H1 (cell line): ENCODE results near the gene CPED1. TPM values are rescaled to one million over a fixed set of nuclear protein-coding genes. Genes with fewer than 3 reads are reported as not detected.

Experiments
- CEBPB ChIP-seq: IDR thresholded peaks from 2 replicates; pipeline ENCODE4 v1.6.1; 2012; ENCODE audit warnings: low read depth, low read length
- CHD2 ChIP-seq: IDR thresholded peaks from 2 replicates; pipeline ENCODE4 v1.6.1; 2012; ENCODE audit warnings: low read length, improper control_type of control experiment
- RNF2 ChIP-seq: fragments of 200-900, 300-1000 bp; sonication (generic); IDR thresholded peaks from 2 replicates; pipeline ENCODE4 v1.7.1; 2016; ENCODE audit warnings: borderline replicate concordance, low read depth, mild to moderate bottlenecking, antibody characterized with exemption, low read length; ENCODE audit not compliant: poor library complexity, severe bottlenecking; ENCODE audit errors: missing control alignments
- polyA plus RNA-seq, 7 experiments: library from polyadenylated mRNA; depleted of rRNA in 3 of 7; stranded (reverse) in 5 of 7; unstranded in 2 of 7; fragments of >200 nt in 5 of 7; fragments of 200-250 nt in 2 of 7; gene quantifications; 1 replicate in 5 of 7; 2 replicates in 1 of 7; 4 replicates in 1 of 7; pipeline versions ENCODE4 v1.2.1 to v1.2.3, GENCODE V29; 2011 to 2013; ENCODE audit warnings: missing spikeins in 2 of 7, mixed read lengths in 2 of 7
- total RNA-seq: library from RNA; stranded (reverse); fragmentation: NEBNext Ultra II Directional; extraction: Animal tissue kit (Norgen Biotek cat#: 25700); gene quantifications from 2 replicates; pipeline ENCODE4 v1.2.1, GENCODE V29; 2021
- TF ChIP-seq, protein P1 (sequence below): fragments of 300-600 bp; sonication (generic); IDR thresholded peaks from 2 replicates; pipeline ENCODE4 v1.7.1; 2012; ENCODE audit warnings: low read length, moderate library complexity, mild to moderate bottlenecking, inconsistent platforms; ENCODE audit not compliant: insufficient replicate concordance
- TF ChIP-seq, protein P2 (sequence below): IDR thresholded peaks from 2 replicates; pipeline ENCODE4 v1.6.1; 2012; ENCODE audit warnings: low read length, inconsistent platforms

The CPED1 gene
- total and polyA plus RNA-seq, 2 of the 8 experiments (the other 6 are each of a cell fraction or from before 2014, with no cell fraction given), result 0.08 to 0.39 TPM

DNA sequence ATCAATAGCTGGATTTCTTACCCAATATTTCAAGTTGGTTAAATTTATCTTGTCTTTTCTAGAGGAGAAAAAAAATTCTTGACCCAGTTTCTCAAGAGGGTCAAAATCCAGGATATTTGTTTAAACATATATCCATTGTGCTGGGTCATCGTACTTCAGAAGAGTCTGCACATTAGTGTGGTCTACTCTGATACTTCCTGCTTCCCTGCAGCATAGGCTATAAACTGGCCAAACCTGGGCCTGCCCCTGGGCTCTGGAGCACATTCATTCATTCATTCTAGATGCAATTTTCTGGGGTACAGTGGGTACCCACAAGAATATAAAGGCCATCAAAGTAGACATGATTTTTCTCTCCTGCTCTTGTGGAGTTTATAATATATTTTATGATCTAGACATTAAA is 198.2 kb downstream of the CPED1 start (continued):
- TF ChIP-seq, protein P1, sequence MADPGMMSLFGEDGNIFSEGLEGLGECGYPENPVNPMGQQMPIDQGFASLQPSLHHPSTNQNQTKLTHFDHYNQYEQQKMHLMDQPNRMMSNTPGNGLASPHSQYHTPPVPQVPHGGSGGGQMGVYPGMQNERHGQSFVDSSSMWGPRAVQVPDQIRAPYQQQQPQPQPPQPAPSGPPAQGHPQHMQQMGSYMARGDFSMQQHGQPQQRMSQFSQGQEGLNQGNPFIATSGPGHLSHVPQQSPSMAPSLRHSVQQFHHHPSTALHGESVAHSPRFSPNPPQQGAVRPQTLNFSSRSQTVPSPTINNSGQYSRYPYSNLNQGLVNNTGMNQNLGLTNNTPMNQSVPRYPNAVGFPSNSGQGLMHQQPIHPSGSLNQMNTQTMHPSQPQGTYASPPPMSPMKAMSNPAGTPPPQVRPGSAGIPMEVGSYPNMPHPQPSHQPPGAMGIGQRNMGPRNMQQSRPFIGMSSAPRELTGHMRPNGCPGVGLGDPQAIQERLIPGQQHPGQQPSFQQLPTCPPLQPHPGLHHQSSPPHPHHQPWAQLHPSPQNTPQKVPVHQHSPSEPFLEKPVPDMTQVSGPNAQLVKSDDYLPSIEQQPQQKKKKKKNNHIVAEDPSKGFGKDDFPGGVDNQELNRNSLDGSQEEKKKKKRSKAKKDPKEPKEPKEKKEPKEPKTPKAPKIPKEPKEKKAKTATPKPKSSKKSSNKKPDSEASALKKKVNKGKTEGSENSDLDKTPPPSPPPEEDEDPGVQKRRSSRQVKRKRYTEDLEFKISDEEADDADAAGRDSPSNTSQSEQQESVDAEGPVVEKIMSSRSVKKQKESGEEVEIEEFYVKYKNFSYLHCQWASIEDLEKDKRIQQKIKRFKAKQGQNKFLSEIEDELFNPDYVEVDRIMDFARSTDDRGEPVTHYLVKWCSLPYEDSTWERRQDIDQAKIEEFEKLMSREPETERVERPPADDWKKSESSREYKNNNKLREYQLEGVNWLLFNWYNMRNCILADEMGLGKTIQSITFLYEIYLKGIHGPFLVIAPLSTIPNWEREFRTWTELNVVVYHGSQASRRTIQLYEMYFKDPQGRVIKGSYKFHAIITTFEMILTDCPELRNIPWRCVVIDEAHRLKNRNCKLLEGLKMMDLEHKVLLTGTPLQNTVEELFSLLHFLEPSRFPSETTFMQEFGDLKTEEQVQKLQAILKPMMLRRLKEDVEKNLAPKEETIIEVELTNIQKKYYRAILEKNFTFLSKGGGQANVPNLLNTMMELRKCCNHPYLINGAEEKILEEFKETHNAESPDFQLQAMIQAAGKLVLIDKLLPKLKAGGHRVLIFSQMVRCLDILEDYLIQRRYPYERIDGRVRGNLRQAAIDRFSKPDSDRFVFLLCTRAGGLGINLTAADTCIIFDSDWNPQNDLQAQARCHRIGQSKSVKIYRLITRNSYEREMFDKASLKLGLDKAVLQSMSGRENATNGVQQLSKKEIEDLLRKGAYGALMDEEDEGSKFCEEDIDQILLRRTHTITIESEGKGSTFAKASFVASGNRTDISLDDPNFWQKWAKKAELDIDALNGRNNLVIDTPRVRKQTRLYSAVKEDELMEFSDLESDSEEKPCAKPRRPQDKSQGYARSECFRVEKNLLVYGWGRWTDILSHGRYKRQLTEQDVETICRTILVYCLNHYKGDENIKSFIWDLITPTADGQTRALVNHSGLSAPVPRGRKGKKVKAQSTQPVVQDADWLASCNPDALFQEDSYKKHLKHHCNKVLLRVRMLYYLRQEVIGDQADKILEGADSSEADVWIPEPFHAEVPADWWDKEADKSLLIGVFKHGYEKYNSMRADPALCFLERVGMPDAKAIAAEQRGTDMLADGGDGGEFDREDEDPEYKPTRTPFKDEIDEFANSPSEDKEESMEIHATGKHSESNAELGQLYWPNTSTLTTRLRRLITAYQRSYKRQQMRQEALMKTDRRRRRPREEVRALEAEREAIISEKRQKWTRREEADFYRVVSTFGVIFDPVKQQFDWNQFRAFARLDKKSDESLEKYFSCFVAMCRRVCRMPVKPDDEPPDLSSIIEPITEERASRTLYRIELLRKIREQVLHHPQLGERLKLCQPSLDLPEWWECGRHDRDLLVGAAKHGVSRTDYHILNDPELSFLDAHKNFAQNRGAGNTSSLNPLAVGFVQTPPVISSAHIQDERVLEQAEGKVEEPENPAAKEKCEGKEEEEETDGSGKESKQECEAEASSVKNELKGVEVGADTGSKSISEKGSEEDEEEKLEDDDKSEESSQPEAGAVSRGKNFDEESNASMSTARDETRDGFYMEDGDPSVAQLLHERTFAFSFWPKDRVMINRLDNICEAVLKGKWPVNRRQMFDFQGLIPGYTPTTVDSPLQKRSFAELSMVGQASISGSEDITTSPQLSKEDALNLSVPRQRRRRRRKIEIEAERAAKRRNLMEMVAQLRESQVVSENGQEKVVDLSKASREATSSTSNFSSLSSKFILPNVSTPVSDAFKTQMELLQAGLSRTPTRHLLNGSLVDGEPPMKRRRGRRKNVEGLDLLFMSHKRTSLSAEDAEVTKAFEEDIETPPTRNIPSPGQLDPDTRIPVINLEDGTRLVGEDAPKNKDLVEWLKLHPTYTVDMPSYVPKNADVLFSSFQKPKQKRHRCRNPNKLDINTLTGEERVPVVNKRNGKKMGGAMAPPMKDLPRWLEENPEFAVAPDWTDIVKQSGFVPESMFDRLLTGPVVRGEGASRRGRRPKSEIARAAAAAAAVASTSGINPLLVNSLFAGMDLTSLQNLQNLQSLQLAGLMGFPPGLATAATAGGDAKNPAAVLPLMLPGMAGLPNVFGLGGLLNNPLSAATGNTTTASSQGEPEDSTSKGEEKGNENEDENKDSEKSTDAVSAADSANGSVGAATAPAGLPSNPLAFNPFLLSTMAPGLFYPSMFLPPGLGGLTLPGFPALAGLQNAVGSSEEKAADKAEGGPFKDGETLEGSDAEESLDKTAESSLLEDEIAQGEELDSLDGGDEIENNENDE, result no peak
- TF ChIP-seq RNF2 (no peak), CEBPB (no peak), CHD2 (no peak)
- TF ChIP-seq, protein P2, sequence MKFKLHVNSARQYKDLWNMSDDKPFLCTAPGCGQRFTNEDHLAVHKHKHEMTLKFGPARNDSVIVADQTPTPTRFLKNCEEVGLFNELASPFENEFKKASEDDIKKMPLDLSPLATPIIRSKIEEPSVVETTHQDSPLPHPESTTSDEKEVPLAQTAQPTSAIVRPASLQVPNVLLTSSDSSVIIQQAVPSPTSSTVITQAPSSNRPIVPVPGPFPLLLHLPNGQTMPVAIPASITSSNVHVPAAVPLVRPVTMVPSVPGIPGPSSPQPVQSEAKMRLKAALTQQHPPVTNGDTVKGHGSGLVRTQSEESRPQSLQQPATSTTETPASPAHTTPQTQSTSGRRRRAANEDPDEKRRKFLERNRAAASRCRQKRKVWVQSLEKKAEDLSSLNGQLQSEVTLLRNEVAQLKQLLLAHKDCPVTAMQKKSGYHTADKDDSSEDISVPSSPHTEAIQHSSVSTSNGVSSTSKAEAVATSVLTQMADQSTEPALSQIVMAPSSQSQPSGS, result no peak
